Heart right ventricle (tissue), 16 donors: ENCODE measurements around the gene TMEM72. TPM values are rescaled to one million over a fixed set of nuclear protein-coding genes. Genes with fewer than 3 reads are reported as not detected.

Experiments used
- ATAC-seq, 8 donors: fragments of 200-7000 bp; cut with Tn5 transposase; one replicate each; pipeline ENCODE4 v1.9.1; 2020; ENCODE audit warnings: mild to moderate bottlenecking in 8 of 8, moderate library complexity in 8 of 8, moderate number of reproducible peaks in 1 of 8
- DNase-seq, 2 donors: peaks; one replicate each; pipeline ENCODE4 v3.0.0-alpha.2; 2020
- H3K27ac ChIP-seq, 10 donors: fragments of 200-600 bp; sonication (generic) in 2 of 10; one replicate each; pipeline versions ENCODE4 v1.5.0 to v1.8.0; 2020 to 2022; ENCODE audit warnings: mild to moderate bottlenecking in 3 of 10
- H3K27me3 ChIP-seq, 7 donors: fragments of 200-600 bp; one replicate each; pipeline ENCODE4 v1.8.0; 2021 to 2022; ENCODE audit warnings: mild to moderate bottlenecking in 2 of 7
- H3K36me3 ChIP-seq, 9 donors: fragments of 200-600 bp; sonication (generic) in 1 of 9; one replicate each; pipeline versions ENCODE4 v1.5.0 to v1.8.0; 2020 to 2022; ENCODE audit warnings: mild to moderate bottlenecking in 2 of 9
- H3K4me1 ChIP-seq, 9 donors: fragments of 200-600 bp; sonication (generic) in 1 of 9; one replicate each; pipeline versions ENCODE4 v1.5.0 to v1.8.0; 2020 to 2022; ENCODE audit warnings: mild to moderate bottlenecking in 4 of 9
- H3K4me3 ChIP-seq, 10 donors: fragments of 200-600 bp; sonication (generic) in 2 of 10; one replicate each; pipeline versions ENCODE4 v1.5.0 to v1.8.0; 2020 to 2022; ENCODE audit warnings: mild to moderate bottlenecking in 7 of 10, moderate library complexity in 2 of 10
- H3K9me3 ChIP-seq, 11 donors: fragments of 200-600 bp in 10 of 11; sonication (generic) in 2 of 11; one replicate each; pipeline versions ENCODE4 v1.5.0 to v1.8.0; 2013 to 2022; ENCODE audit warnings: mild to moderate bottlenecking in 2 of 11, control low read depth in 1 of 11, moderate library complexity in 1 of 11
- WGBS, 2 donors: extraction: QIAGEN DNeasy Blood & Tissue Kit; methylation state at CpG; one replicate each; pipeline ENCODE4 v1.1.7; 2013; ENCODE audit warnings: inconsistent platforms in 1 of 2; 5-methylcytosine and 5-hydroxymethylcytosine counted together
- intact Hi-C, 10 donors: fragments of 100-400 bp; cut with DNase I; formaldehyde crosslinking; loops; one replicate each; pipeline versions ENCODE4 v1.11.1 to v1.14.2; 2022
- polyA plus RNA-seq, 2 donors: library from polyadenylated mRNA; stranded (reverse); fragments of 200-250 nt; gene quantifications; one replicate each; pipeline ENCODE4 v1.2.3, GENCODE V29; 2013
- total RNA-seq, 10 donors: library from RNA; stranded (reverse); fragmentation: NEBNext Ultra II Directional in 3 of 10; extraction: Animal tissue kit (Norgen Biotek cat#: 25700) in 3 of 10; gene quantifications; one replicate each; pipeline versions ENCODE4 v1.2.1 to v1.2.4, GENCODE V29; 2021 to 2023
- TF ChIP-seq, protein P1 (sequence below), 9 donors: fragments of 200-600 bp; sonication (generic) in 2 of 9; IDR thresholded peaks; one replicate each; pipeline versions ENCODE4 v1.5.0 to v1.8.0; 2021 to 2022; ENCODE audit warnings: antibody characterized with exemption in 9 of 9, mild to moderate bottlenecking in 5 of 9, moderate library complexity in 1 of 9
- donor health status: Arrhythmogenic right ventricular cardiomyopathy.
- donor health status: ischemic (EF 13 %, LVEDD 7.1; RV severe dilation, severe dysfunction).
- donor health status: healthy with polysubstance abuse.
- donor health status: DM: no; HTN: yes; CAD: no.
- donor health status: DM: no; HTN: no; CAD: no.
- donor health status: ischemic (EF 25% LVEDD 6.9; RV normal size, moderate dysfunction).
- donor health status: ischemic (EF 25% LVEDD 5.7; RV mildly dilated, moderate dysfunction).
- donor health status: healthy.
- donor health status: DM: yes; HTN: yes; CAD: no.
- donor health status: Ischemic cardiomyopathy.
- donor health status: ischemic (EF 35%, LVEDD 5.7; RV mildly dilated, moderate dysfunction).
- donor health status: nonischemic (EF 11% LVEDD 7.7; RV severe dilation, severe dysfunction).
- donor health status: DM: yes; HTN: yes; CAD: no.
- donor health status: PGD.
- donor health status: ischemic (EF 29% LVEDD 5.4; RV normal size, mild dysfunction).
- donor health status: nonischemic (EF 23%, LVEDD 6.1; RV moderate dilation, normal function).

The TMEM72 gene
- total and polyA plus RNA-seq, 12 donors: 0.17 to 0.22 TPM; not detected in 10

- intact Hi-C loops: loop anchor here in 1 of 10 donors (2.0 kb wide), 1 partner anchor 26 kb away; no protein-coding TSS in a partner anchor
- Histone ChIP-seq H3K4me3 (peak overlapping the region; percentile 65 to 92 (median 74)), H3K4me1 (peaks cover 12 to 81% (median 75%) of the 10 kb centered on the region in 9 donors), H3K9me3 (peaks cover 0 to 6% (median 0%) of the 10 kb centered on the region in 11 donors), H3K36me3 (peaks cover 0 to 22% (median 6%) of the 10 kb centered on the region in 9 donors), H3K27ac (peak overlapping the region; percentile 89 to 98 (median 94)), H3K27me3 (no peaks in the 10 kb centered on the region)
- WGBS, 2 donors: 23 to 27% methylated on average over 5 of the region's 5 CpGs
- TF ChIP-seq, protein P1, sequence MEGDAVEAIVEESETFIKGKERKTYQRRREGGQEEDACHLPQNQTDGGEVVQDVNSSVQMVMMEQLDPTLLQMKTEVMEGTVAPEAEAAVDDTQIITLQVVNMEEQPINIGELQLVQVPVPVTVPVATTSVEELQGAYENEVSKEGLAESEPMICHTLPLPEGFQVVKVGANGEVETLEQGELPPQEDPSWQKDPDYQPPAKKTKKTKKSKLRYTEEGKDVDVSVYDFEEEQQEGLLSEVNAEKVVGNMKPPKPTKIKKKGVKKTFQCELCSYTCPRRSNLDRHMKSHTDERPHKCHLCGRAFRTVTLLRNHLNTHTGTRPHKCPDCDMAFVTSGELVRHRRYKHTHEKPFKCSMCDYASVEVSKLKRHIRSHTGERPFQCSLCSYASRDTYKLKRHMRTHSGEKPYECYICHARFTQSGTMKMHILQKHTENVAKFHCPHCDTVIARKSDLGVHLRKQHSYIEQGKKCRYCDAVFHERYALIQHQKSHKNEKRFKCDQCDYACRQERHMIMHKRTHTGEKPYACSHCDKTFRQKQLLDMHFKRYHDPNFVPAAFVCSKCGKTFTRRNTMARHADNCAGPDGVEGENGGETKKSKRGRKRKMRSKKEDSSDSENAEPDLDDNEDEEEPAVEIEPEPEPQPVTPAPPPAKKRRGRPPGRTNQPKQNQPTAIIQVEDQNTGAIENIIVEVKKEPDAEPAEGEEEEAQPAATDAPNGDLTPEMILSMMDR (IDR thresholded peaks at IDR 0.05): no peak
- ATAC-seq (peak; percentile 15 to 73 (median 62)), DNase-seq (peak in 1 of 2 donors; percentile 56)
These were observed 47.2 kb downstream of the TMEM72 start for GRCh38 chr10:44958196-44958897.

DNA sequence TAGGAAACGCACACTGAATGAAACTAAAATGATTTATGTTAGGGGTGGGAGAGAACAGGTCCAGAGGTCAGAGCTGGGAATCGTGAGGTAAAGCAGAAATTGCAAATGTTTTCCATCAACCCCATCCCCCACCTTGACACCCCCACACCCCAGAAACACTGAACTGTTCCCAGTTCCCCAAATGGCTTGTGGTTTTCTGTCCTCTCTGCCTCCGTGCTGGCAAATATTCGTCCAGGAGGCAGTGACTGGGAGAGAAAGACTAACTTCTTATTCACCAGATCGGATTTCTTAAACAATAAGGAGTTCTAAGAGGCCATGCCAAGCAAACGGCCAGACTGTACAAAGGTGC is 47.7 kb downstream of the TMEM72 start:
- peak overlapping the region; percentile 65 to 92 (median 74) for H3K4me3 ChIP-seq
- no peaks in the 10 kb centered on the region for H3K27me3 ChIP-seq
- no peak for DNase-seq
- TF ChIP-seq, protein P1 (IDR thresholded peaks at IDR 0.05): no peak
- intact Hi-C loops: loop anchor here in 1 of 10 donors (2.0 kb wide), 1 partner anchor 26 kb away; no protein-coding TSS in a partner anchor
- H3K27ac ChIP-seq: peak overlapping the region; percentile 89 to 98 (median 94)
- 6 to 8% methylated on average over 6 of the region's 6 CpGs for WGBS, 2 donors
- H3K36me3 ChIP-seq: peaks cover 0 to 21% (median 6%) of the 10 kb centered on the region in 9 donors
- H3K4me1 ChIP-seq: peaks cover 17 to 81% (median 75%) of the 10 kb centered on the region in 9 donors
- peak in 4 of 8 donors; percentile 0 to 4 (median 0) for ATAC-seq
- peaks cover 0 to 6% (median 0%) of the 10 kb centered on the region in 11 donors for H3K9me3 ChIP-seq

DNA sequence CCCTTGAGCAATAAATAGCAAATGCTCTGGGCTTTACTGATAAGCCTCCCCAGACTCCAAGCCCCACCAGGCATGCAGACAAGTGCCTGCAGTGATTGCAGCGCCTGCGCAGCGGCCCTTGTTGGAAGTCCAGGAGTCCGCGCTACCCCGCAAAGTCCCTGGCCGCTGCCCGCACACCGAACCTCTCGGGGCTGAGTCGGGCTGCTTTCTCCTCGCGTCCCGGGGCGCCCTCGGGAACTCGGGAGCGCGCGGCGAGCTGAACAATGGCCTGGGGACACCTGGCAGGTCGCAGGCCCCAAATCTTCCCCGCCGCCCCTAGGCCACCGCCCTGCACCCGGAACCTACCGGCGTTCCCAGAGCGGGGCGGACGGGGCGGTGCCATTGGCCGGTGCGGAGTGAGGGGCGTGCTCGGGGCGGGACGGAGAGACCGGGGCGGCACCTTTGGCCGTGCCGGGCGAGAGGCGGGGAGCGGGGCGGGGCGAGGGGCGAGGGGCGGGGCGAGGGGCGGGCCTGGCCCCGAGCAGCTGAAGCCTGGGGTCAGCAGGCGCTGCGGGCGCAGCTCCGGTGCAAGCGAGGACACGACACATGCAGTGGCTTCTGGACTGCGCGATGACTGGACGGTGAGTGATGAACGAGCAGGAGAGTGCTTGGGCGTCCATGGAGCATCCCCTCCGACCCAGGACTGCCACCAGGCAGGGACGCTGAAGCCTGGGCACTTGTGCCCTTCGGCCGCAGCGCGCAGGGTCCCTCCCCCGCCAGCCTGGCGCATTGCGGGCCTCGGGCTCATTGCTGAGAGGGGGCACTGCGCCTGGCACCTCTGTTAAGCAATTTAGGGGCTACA is 48.3 kb downstream of the TMEM72 start, which contains the start of gene RASSF4:
Gene RASSF4, plus strand, starts transcription at position 556 of the 841 bp plus-strand sequence. CDS start 10,401 bp downstream, outside the sequence.
- peaks cover 23 to 84% (median 81%) of the 10 kb centered on the region in 9 donors for H3K4me1 ChIP-seq
- intact Hi-C loops: loop anchor here in 2 of 10 donors (2.0 kb wide), 2 partner anchors 15 to 27 kb away; no protein-coding TSS in a partner anchor
- WGBS, 2 donors: 1% methylated on average over 63 to 74 of the region's 74 CpGs

More for the DNA sequence above, 48.3 kb downstream of the TMEM72 start, which contains the start of gene RASSF4:
- peaks cover 0 to 16% (median 6%) of the 10 kb centered on the region in 9 donors for H3K36me3 ChIP-seq
- peak within 1 kb of the TSS; percentile 65 to 92 (median 74) for H3K4me3 ChIP-seq
- ATAC-seq: peak; percentile 88 to 95 (median 93)
- peaks cover 0 to 6% (median 0%) of the 10 kb centered on the region in 11 donors for H3K9me3 ChIP-seq
- H3K27me3 ChIP-seq: no peaks in the 10 kb centered on the region
- TF ChIP-seq, protein P1 (IDR thresholded peaks at IDR 0.05): peak in 1 of 9 donors; percentile 2
- DNase-seq: peak; percentile 94 to 97
- H3K27ac ChIP-seq: peak within 1 kb of the TSS; percentile 89 to 98 (median 94)
